PC-9 (cell line): ENCODE data around the gene CLSTN1. TPM values are rescaled to one million over a fixed set of nuclear protein-coding genes. Genes with fewer than 3 reads are reported as not detected.

ENCODE experiments used
- BruUV-seq: library from RNA; stranded (reverse); fragments of 400-500 nt; replicated peaks from 2 replicates; lab custom pipeline; 2021; lab: Mats Ljungman, UMichigan
- CTCF ChIA-PET: fragments of 300-600 bp; sonication (Branson Sonifier 250); formaldehyde crosslinking; loops from one replicate; lab custom pipeline; 2022; ENCODE audit warnings: antibody characterized with exemption; lab: Charles Lee
- POLR2A ChIA-PET: fragments of 300-600 bp; sonication (Branson Sonifier 250); formaldehyde crosslinking; loops from one replicate; lab custom pipeline; 2022; ENCODE audit warnings: antibody characterized with exemption; ENCODE audit not compliant: unreplicated experiment; lab: Charles Lee
- DNase-seq, 2 experiments: peaks; one replicate each; pipeline versions ENCODE4 v3.0.0 to v3.0.0-alpha.2; 2015 to 2022; ENCODE audit warnings: mixed read lengths in 1 of 2
- H2AFZ ChIP-seq: fragments of 200-600 bp; sonication (generic); 2 replicates; pipeline ENCODE4 v1.8.1; 2017; ENCODE audit warnings: antibody characterized with exemption
- H3F3A ChIP-seq: fragments of 200-600 bp; sonication (generic); 2 replicates; pipeline ENCODE4 v1.8.1; 2017; ENCODE audit warnings: antibody characterized with exemption, mild to moderate bottlenecking, low read depth; ENCODE audit not compliant: insufficient read depth
- H3K27ac ChIP-seq: fragments of 200-600 bp; sonication (generic); 2 replicates; pipeline ENCODE4 v1.6.1; 2016; ENCODE audit warnings: mixed run types
- H3K27me3 ChIP-seq: fragments of 200-600 bp; sonication (generic); 2 replicates; pipeline ENCODE4 v1.6.1; 2016; ENCODE audit warnings: low read depth, mixed run types; ENCODE audit not compliant: insufficient read depth
- H3K36me3 ChIP-seq: fragments of 200-600 bp; sonication (generic); 2 replicates; pipeline ENCODE4 v1.6.1; 2016; ENCODE audit warnings: low read depth, mixed run types
- H3K4me1 ChIP-seq: fragments of 200-600 bp; sonication (generic); replicated peaks from 2 replicates; pipeline ENCODE4 v1.6.1; 2016; ENCODE audit warnings: mixed run types; ENCODE audit not compliant: insufficient read depth
- H3K4me2 ChIP-seq: fragments of 200-600 bp; sonication (generic); 2 replicates; pipeline ENCODE4 v1.6.1; 2017; ENCODE audit warnings: mixed run types
- H3K4me3 ChIP-seq: fragments of 200-600 bp; sonication (generic); 2 replicates; pipeline ENCODE4 v1.6.1; 2016; ENCODE audit warnings: mixed run types
- H3K79me2 ChIP-seq: fragments of 200-600 bp; sonication (generic); 2 replicates; pipeline ENCODE4 v1.6.1; 2017; ENCODE audit warnings: low read depth, mixed run types
- H3K9me2 ChIP-seq: fragments of 200-600 bp; sonication (generic); 2 replicates; pipeline ENCODE4 v1.8.1; 2017; ENCODE audit warnings: mild to moderate bottlenecking; ENCODE audit not compliant: insufficient read depth
- H3K9me3 ChIP-seq: fragments of 200-600 bp; sonication (generic); 2 replicates; pipeline ENCODE4 v1.8.1; 2016; ENCODE audit warnings: low read depth; ENCODE audit not compliant: insufficient read depth
- H4K20me1 ChIP-seq: fragments of 200-600 bp; sonication (generic); 2 replicates; pipeline ENCODE4 v1.8.1; 2017; ENCODE audit not compliant: insufficient read depth
- CTCF ChIP-seq: fragments of 200-600 bp; sonication (generic); conservative IDR thresholded peaks from 2 replicates; pipeline ENCODE4 v1.6.1; 2017; ENCODE audit warnings: mixed run types, antibody characterized with exemption, mild to moderate bottlenecking, moderate library complexity
- EZH2 ChIP-seq: fragments of 200-600 bp; sonication (generic); IDR thresholded peaks from 2 replicates; pipeline ENCODE4 v1.8.0; 2017; ENCODE audit warnings: antibody characterized with exemption, low read depth
- intact Hi-C: fragments of 100-400 bp; cut with micrococcal nuclease; formaldehyde crosslinking; loops from one replicate; pipeline ENCODE4 v1.10.0; 2022; ENCODE audit not compliant: unreplicated experiment
- total RNA-seq: library from RNA; stranded (reverse); gene quantifications from 2 replicates; pipeline ENCODE4 v1.2.3, GENCODE V29; 2021

Gene CLSTN1
- total RNA-seq, 1 experiment from 2014 or later = 140 TPM

- no peak overlapping the region for H3K4me2 ChIP-seq
Observed at GRCh38 chr1:9869831-9870251, 46.1 kb upstream of the CLSTN1 start.

GRCh38 chr1:9868244-9868590, 44.5 kb upstream of the CLSTN1 start:
- ChIA-PET POLR2A (interaction anchor here (0.6 kb wide), 2 partner anchors 237 to 282 kb away, joined by 6 to 18 read pairs; no protein-coding TSS in a partner anchor), CTCF (interaction anchor here (0.7 to 1.1 kb wide), 2 partner anchors 46 kb away, joined by 3 to 4 read pairs; no protein-coding TSS in a partner anchor)
- intact Hi-C loops = loop anchor here (5.0 kb wide), 1 partner anchor 281 kb away; the partner anchor contains the start of gene TMEM201
- Histone ChIP-seq H3K36me3 (no peaks in the 10 kb centered on the region), H4K20me1 (no peaks in the 10 kb centered on the region), H3K4me2 (no peak overlapping the region), H3K4me3 (no peak overlapping the region), H2AFZ (no peak overlapping the region), H3K27me3 (no peaks in the 10 kb centered on the region), H3K9me2 (no peaks in the 10 kb centered on the region), H3K4me1 (no peaks in the 10 kb centered on the region), H3F3A (no peaks in the 10 kb centered on the region), H3K79me2 (no peaks in the 10 kb centered on the region), H3K27ac (no peak overlapping the region), H3K9me3 (no peaks in the 10 kb centered on the region)
- no TSS peak for BruUV-seq
- no peak for DNase-seq
- TF ChIP-seq EZH2 (no peak), CTCF (no peak)

More at GRCh38 chr1:9869831-9870251, 46.1 kb upstream of the CLSTN1 start:
- no peak overlapping the region for H3K27ac ChIP-seq
- H3K79me2 ChIP-seq = no peaks in the 10 kb centered on the region
- intact Hi-C loops = loop anchor here (5.0 kb wide), 1 partner anchor 283 kb away; the partner anchor contains the start of gene TMEM201
- H3K4me3 ChIP-seq = no peak overlapping the region
- H3F3A ChIP-seq = no peaks in the 10 kb centered on the region
- no peaks in the 10 kb centered on the region for H3K36me3 ChIP-seq
- no peaks in the 10 kb centered on the region for H3K9me3 ChIP-seq
- no peaks in the 10 kb centered on the region for H3K27me3 ChIP-seq
- ChIA-PET CTCF (no interaction called here), POLR2A (no interaction called here)
- no TSS peak for BruUV-seq
- H4K20me1 ChIP-seq = no peaks in the 10 kb centered on the region
- no peaks in the 10 kb centered on the region for H3K4me1 ChIP-seq
- no peak for DNase-seq
- no peaks in the 10 kb centered on the region for H3K9me2 ChIP-seq
- no peak for TF ChIP-seq CTCF
- H2AFZ ChIP-seq = no peak overlapping the region

- no TSS peak for BruUV-seq
- no peaks in the 10 kb centered on the region for H4K20me1 ChIP-seq
- no peaks in the 10 kb centered on the region for H3K27me3 ChIP-seq
- H3K27ac ChIP-seq = no peak overlapping the region
- no peaks in the 10 kb centered on the region for H3K36me3 ChIP-seq
- no peaks in the 10 kb centered on the region for H3K9me2 ChIP-seq
- no peak overlapping the region for H3K4me3 ChIP-seq
- H3K9me3 ChIP-seq = no peaks in the 10 kb centered on the region
- intact Hi-C loops = loop anchor here (1.0 to 5.0 kb wide), 4 partner anchors 83 to 280 kb away; partner anchors contain the start of gene TMEM201
- DNase-seq = peak in 1 of 2 experiments; percentile 72
- no peak overlapping the region for H2AFZ ChIP-seq
- no peaks in the 10 kb centered on the region for H3K4me1 ChIP-seq
- no peak overlapping the region for H3K4me2 ChIP-seq
- ChIA-PET POLR2A (interaction anchor here (0.6 kb wide), 2 partner anchors 236 to 283 kb away, joined by 6 to 18 read pairs; no protein-coding TSS in a partner anchor), CTCF (interaction anchor here (0.7 kb wide), 1 partner anchor 47 kb away, joined by 4 read pairs; no protein-coding TSS in a partner anchor)
- no peaks in the 10 kb centered on the region for H3K79me2 ChIP-seq
- TF ChIP-seq CTCF (peak; percentile 88), EZH2 (no peak)
- no peaks in the 10 kb centered on the region for H3F3A ChIP-seq
Observed at GRCh38 chr1:9867408-9868243, 43.9 kb upstream of the CLSTN1 start.
